B cell (primary cell): ENCODE results near the gene KCNJ4. TPM values are rescaled to one million over a fixed set of nuclear protein-coding genes. Genes with fewer than 3 reads are reported as not detected.

Experiments
- ATAC-seq: fragments of 200-7000 bp; cut with Tn5 transposase; one replicate; pipeline ENCODE4 v1.10.0; 2021; ENCODE audit warnings: low read depth, mild to moderate bottlenecking, moderate number of reproducible peaks, moderate library complexity
- CTCF ChIA-PET: fragments of 350-600 bp; sonication (Branson Sonifier 250); formaldehyde crosslinking; loops from one replicate; lab custom pipeline; 2021; ENCODE audit warnings: antibody characterized with exemption, inconsistent platforms; lab: Charles Lee
- POLR2A ChIA-PET: fragments of 350-600 bp; sonication (Branson Sonifier 250); formaldehyde crosslinking; loops from one replicate; lab custom pipeline; 2021; ENCODE audit warnings: antibody characterized with exemption; lab: Charles Lee
- DNase-seq: peaks from one replicate; pipeline ENCODE4 v3.0.0; 2013
- H2AFZ ChIP-seq: 2 replicates; pipeline ENCODE4 v1.6.1; 2012; ENCODE audit warnings: mild to moderate bottlenecking, low read depth, low read length; ENCODE audit not compliant: insufficient read depth, poor library complexity, severe bottlenecking
- H3K27ac ChIP-seq, 2 donors: 1 replicate in 1 of 2; 2 replicates in 1 of 2; pipeline ENCODE4 v1.5.1; 2012 to 2013; ENCODE audit warnings: low read length in 2 of 2, mild to moderate bottlenecking in 2 of 2, moderate library complexity in 1 of 2
- H3K27me3 ChIP-seq, 4 experiments: fragments of 200-600 bp in 1 of 4; sonication (generic) in 1 of 4; replicated peaks in 1 of 4; 1 replicate in 2 of 4; 2 replicates in 2 of 4; pipeline versions ENCODE4 v1.6.1 to v1.7.0; 2013 to 2016; ENCODE audit warnings: low read length in 3 of 4, mild to moderate bottlenecking in 2 of 4, mixed read lengths in 1 of 4, moderate library complexity in 1 of 4; ENCODE audit not compliant: insufficient read depth in 4 of 4, control insufficient read depth in 3 of 4; ENCODE audit errors: control extremely low read depth in 1 of 4
- H3K36me3 ChIP-seq, 2 experiments: replicated peaks in 1 of 2; 1 replicate in 1 of 2; 2 replicates in 1 of 2; pipeline versions ENCODE4 v1.6.1 to v1.7.1; 2013; ENCODE audit warnings: low read length in 1 of 2; ENCODE audit not compliant: insufficient read depth in 2 of 2, control insufficient read depth in 1 of 2; ENCODE audit errors: control extremely low read depth in 1 of 2, extremely low read depth in 1 of 2
- H3K4me1 ChIP-seq, 2 donors: fragments of 200-600 bp in 1 of 2; sonication (generic) in 1 of 2; 1 replicate in 1 of 2; 2 replicates in 1 of 2; pipeline versions ENCODE4 v1.5.1 to v1.6.1; 2013 to 2017; ENCODE audit warnings: low read length in 2 of 2; ENCODE audit not compliant: control insufficient read depth in 2 of 2, insufficient read depth in 2 of 2
- H3K4me2 ChIP-seq: replicated peaks from 2 replicates; pipeline ENCODE3; 2012; ENCODE audit warnings: mild to moderate bottlenecking, low read depth, low read length; ENCODE audit not compliant: poor library complexity, severe bottlenecking
- H3K4me3 ChIP-seq, 5 experiments: fragments of 200-600 bp in 1 of 5; sonication (generic) in 1 of 5; 1 replicate in 3 of 5; 2 replicates in 2 of 5; pipeline versions ENCODE4 v1.5.1 to v1.7.0; 2011 to 2016; ENCODE audit warnings: low read length in 4 of 5, mild to moderate bottlenecking in 4 of 5, low read depth in 2 of 5, control low read depth in 1 of 5, moderate library complexity in 1 of 5; ENCODE audit not compliant: insufficient read depth in 1 of 5; ENCODE audit errors: control extremely low read depth in 1 of 5, extremely low read depth in 1 of 5
- H3K79me2 ChIP-seq: fragments of 200-600 bp; sonication (generic); one replicate; pipeline ENCODE4 v1.6.0; 2016; ENCODE audit warnings: low read length; ENCODE audit not compliant: control insufficient read depth, insufficient read depth
- H3K9ac ChIP-seq: fragments of 200-600 bp; sonication (generic); 2 replicates; pipeline ENCODE4 v1.6.1; 2017; ENCODE audit warnings: mild to moderate bottlenecking, low read length, moderate library complexity
- H3K9me3 ChIP-seq, 3 donors: one replicate each; pipeline versions ENCODE4 v1.6.1 to v1.7.1; 2013; ENCODE audit warnings: low read length in 2 of 3; ENCODE audit not compliant: control insufficient read depth in 2 of 3, insufficient read depth in 1 of 3; ENCODE audit errors: control extremely low read depth in 1 of 3
- H4K20me1 ChIP-seq: 2 replicates; pipeline ENCODE4 v1.6.0; 2012; ENCODE audit warnings: mild to moderate bottlenecking, low read length; ENCODE audit not compliant: insufficient read depth, control insufficient read depth, poor library complexity, severe bottlenecking
- H3K27ac Mint-ChIP-seq: one replicate; pipeline ENCODE4 v1.8.0; 2021; ENCODE audit warnings: mixed read lengths
- H3K27me3 Mint-ChIP-seq: one replicate; pipeline ENCODE4 v1.8.0; 2021; ENCODE audit warnings: mixed read lengths
- H3K4me1 Mint-ChIP-seq: one replicate; pipeline ENCODE4 v1.8.0; 2021; ENCODE audit warnings: mixed read lengths
- H3K4me3 Mint-ChIP-seq: one replicate; pipeline ENCODE4 v1.8.0; 2021; ENCODE audit warnings: mixed read lengths
- H3K9me3 Mint-ChIP-seq: one replicate; pipeline ENCODE4 v1.8.0; 2022; ENCODE audit warnings: mixed read lengths; ENCODE audit not compliant: insufficient read depth
- EZH2 ChIP-seq: IDR thresholded peaks from 2 replicates; pipeline ENCODE4 v1.6.1; 2012; ENCODE audit warnings: borderline replicate concordance, low read depth, mild to moderate bottlenecking, moderate library complexity, low read length; ENCODE audit not compliant: insufficient read depth, poor library complexity, severe bottlenecking
- WGBS: methylation state at CpG from one replicate; pipeline ENCODE4 v1.1.5; 2013; ENCODE audit warnings: missing lambda C conversion rate; ENCODE audit not compliant: insufficient coverage; 5-methylcytosine and 5-hydroxymethylcytosine counted together
- intact Hi-C: fragments of 100-400 bp; cut with micrococcal nuclease; formaldehyde crosslinking; loops from one replicate; pipeline ENCODE4 v1.10.0; 2022
- polyA plus RNA-seq: library from polyadenylated mRNA; depleted of rRNA; stranded (reverse); fragments of >200 nt; gene quantifications from 2 replicates; pipeline ENCODE4 v1.2.3, GENCODE V29; 2012
- total RNA-seq, 2 donors: library from RNA; stranded (reverse); fragments of 120-200 nt in 1 of 2; gene quantifications; 1 replicate in 1 of 2; 2 replicates in 1 of 2; pipeline versions ENCODE4 v1.2.3 to v1.2.4, GENCODE V29; 2013 to 2022
- TF ChIP-seq, protein P1 (sequence below): fragments of 200-600 bp; IDR thresholded peaks from one replicate; pipeline ENCODE4 v1.8.0; 2022; ENCODE audit warnings: antibody characterized with exemption, mild to moderate bottlenecking

The KCNJ4 gene
- total and polyA plus RNA-seq, 2 donors (not counting 1 experiment from before 2014, with no cell fraction given): not detected

DNA sequence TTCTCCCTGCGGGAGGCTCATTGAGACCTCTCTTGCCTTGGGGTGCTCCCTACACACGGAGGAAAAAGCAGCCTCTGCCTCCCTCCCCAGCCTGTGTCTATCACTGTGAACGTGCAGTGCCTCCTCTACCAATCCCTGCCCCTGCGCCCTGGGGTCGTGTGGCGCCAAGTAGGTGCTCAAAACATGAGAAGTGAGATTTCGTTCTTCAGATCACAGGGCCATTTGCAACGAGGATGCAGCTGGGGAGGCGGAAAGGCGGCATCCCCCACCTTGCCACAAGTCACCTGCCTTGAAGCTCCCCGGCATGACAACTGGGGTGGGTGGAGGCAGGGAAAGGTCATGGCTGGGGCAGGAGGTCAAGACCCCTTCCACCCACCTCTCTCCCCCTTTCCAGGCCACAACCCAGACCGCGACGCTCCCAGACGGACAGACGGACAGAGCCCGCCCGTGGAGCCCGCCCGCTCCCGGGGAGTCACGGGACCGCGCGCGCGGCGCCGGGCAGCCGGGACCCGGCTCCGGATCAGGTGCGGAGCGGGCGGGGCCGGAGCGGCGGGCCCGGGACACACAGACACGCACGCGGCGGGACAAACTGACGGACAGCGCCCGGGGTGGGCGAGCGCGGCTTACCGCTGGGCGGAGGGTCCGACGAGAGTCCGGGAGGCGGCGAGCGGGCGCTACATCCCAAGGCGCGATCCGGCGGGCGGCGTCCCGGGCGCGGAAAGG is 485 bp downstream of the KCNJ4 start:
- intact Hi-C loops: no loop called here
- H2AFZ ChIP-seq: no peak overlapping the region
- H3K4me3 ChIP-seq: peak overlapping the region in 3 of 5 experiments; percentile 36 to 51 (median 43)
- Mint-ChIP-seq H3K9me3 (no peaks in the 10 kb centered on the region), H3K27ac (no peak overlapping the region), H3K4me1 (peaks cover 17% of the 10 kb centered on the region), H3K4me3 (peak overlapping the region; percentile 89), H3K27me3 (peaks cover 71% of the 10 kb centered on the region)
- H3K27me3 ChIP-seq: peaks cover 0 to 59% (median 36%) of the 10 kb centered on the region in 4 experiments
- no peaks in the 10 kb centered on the region for H3K79me2 ChIP-seq
- CTCF ChIA-PET: no interaction called here
- POLR2A ChIA-PET: no interaction called here
- H3K9me3 ChIP-seq: peaks cover 0 to 9% (median 0%) of the 10 kb centered on the region in 3 donors
- WGBS: 2% methylated on average over 61 of the region's 67 CpGs
- H3K36me3 ChIP-seq: no peaks in the 10 kb centered on the region
- ATAC-seq (peak; percentile 52), DNase-seq (peak; percentile 72)
- H3K9ac ChIP-seq: peak overlapping the region; percentile 57
- H3K27ac ChIP-seq: no peak overlapping the region
- peaks cover 12 to 33% of the 10 kb centered on the region in 2 donors for H3K4me1 ChIP-seq
- TF ChIP-seq, protein P1, sequence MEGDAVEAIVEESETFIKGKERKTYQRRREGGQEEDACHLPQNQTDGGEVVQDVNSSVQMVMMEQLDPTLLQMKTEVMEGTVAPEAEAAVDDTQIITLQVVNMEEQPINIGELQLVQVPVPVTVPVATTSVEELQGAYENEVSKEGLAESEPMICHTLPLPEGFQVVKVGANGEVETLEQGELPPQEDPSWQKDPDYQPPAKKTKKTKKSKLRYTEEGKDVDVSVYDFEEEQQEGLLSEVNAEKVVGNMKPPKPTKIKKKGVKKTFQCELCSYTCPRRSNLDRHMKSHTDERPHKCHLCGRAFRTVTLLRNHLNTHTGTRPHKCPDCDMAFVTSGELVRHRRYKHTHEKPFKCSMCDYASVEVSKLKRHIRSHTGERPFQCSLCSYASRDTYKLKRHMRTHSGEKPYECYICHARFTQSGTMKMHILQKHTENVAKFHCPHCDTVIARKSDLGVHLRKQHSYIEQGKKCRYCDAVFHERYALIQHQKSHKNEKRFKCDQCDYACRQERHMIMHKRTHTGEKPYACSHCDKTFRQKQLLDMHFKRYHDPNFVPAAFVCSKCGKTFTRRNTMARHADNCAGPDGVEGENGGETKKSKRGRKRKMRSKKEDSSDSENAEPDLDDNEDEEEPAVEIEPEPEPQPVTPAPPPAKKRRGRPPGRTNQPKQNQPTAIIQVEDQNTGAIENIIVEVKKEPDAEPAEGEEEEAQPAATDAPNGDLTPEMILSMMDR: no peak
- no peak for TF ChIP-seq EZH2
- H3K4me2 ChIP-seq: peak overlapping the region; percentile 93
- no peaks in the 10 kb centered on the region for H4K20me1 ChIP-seq

DNA sequence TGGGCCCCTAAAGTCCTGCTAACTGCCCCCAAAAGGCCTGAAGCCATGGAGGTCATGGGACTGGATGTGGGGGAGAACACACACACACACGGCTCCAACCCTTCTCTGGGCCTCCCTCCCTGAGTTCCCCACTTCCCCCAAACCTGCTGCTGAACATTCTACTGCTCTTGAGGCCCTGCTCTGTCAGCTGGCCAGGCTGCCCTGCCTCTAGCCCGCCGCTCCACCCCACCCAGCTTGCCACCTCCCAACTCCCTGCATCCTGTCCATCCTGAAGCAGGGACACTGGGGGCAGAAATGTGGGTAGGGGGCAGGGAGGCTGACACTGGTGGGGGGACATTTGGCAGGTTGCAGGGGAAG is 1.0 kb downstream of the KCNJ4 start:
- H3K27me3 Mint-ChIP-seq: peaks cover 68% of the 10 kb centered on the region
- POLR2A ChIA-PET: no interaction called here

More for the DNA sequence above, 1.0 kb downstream of the KCNJ4 start:
- no peak for ATAC-seq
- H3K4me1 ChIP-seq: peaks cover 12 to 33% of the 10 kb centered on the region in 2 donors
- Mint-ChIP-seq H3K9me3 (no peaks in the 10 kb centered on the region), H3K27ac (no peak overlapping the region), H3K4me1 (peaks cover 17% of the 10 kb centered on the region), H3K4me3 (peak overlapping the region; percentile 89)
- peak overlapping the region; percentile 93 for H3K4me2 ChIP-seq
- TF ChIP-seq, protein P1: no peak
- peak; percentile 7 for TF ChIP-seq EZH2
- H3K9me3 ChIP-seq: peaks cover 0 to 9% (median 0%) of the 10 kb centered on the region in 3 donors
- no peak overlapping the region for H2AFZ ChIP-seq
- H3K36me3 ChIP-seq: no peaks in the 10 kb centered on the region
- CTCF ChIA-PET: no interaction called here
- no peak for DNase-seq
- no peaks in the 10 kb centered on the region for H3K79me2 ChIP-seq
- peak overlapping the region; percentile 57 for H3K9ac ChIP-seq
- peaks cover 0 to 58% (median 38%) of the 10 kb centered on the region in 4 experiments for H3K27me3 ChIP-seq
- WGBS: 14% methylated on average over 1 of the region's 3 CpGs
- H3K4me3 ChIP-seq: peak overlapping the region in 1 of 5 experiments; percentile 51
- intact Hi-C loops: no loop called here
- H3K27ac ChIP-seq: no peak overlapping the region
- H4K20me1 ChIP-seq: no peaks in the 10 kb centered on the region
